Tibial artery (tissue), 4 donors: ENCODE results near the gene RABGGTA.

Experiments used
- DNase-seq, 2 donors: peaks; one replicate each; pipeline ENCODE4 v3.0.0-alpha.2; 2019
- H3K27ac ChIP-seq, 2 donors: fragments of 200-600 bp; sonication (generic) in 1 of 2; 1 replicate in 1 of 2; 2 replicates in 1 of 2; pipeline ENCODE4 v1.5.1; 2018 to 2019; ENCODE audit warnings: mild to moderate bottlenecking in 1 of 2
- H3K27me3 ChIP-seq, 2 donors: fragments of 200-600 bp; sonication (generic) in 1 of 2; one replicate each; pipeline versions ENCODE4 v1.5.1 to v1.6.0; 2016 to 2019
- H3K36me3 ChIP-seq, 3 donors: fragments of 200-600 bp; sonication (generic) in 2 of 3; one replicate each; pipeline ENCODE4 v1.5.1; 2016 to 2019; ENCODE audit warnings: mild to moderate bottlenecking in 2 of 3
- H3K4me1 ChIP-seq, 4 donors: fragments of 200-600 bp; sonication (generic) in 2 of 4; 1 replicate in 3 of 4; 2 replicates in 1 of 4; pipeline ENCODE4 v1.5.1; 2016 to 2019
- H3K4me3 ChIP-seq, 2 donors: fragments of 200-600 bp; sonication (generic) in 1 of 2; 1 replicate in 1 of 2; 2 replicates in 1 of 2; pipeline ENCODE4 v1.5.1; 2018 to 2019; ENCODE audit warnings: mild to moderate bottlenecking in 2 of 2
- H3K9me3 ChIP-seq, 3 donors: fragments of 200-600 bp; sonication (generic) in 1 of 3; one replicate each; pipeline ENCODE4 v1.5.1; 2016 to 2019
- CTCF ChIP-seq, 2 experiments: fragments of 200-600 bp in 1 of 2; fragments of 450-650 bp in 1 of 2; IDR thresholded peaks; one replicate each; pipeline ENCODE4 v1.5.1; 2017 to 2019; ENCODE audit warnings: antibody characterized with exemption in 2 of 2, mild to moderate bottlenecking in 1 of 2, moderate library complexity in 1 of 2
- intact Hi-C: fragments of 100-400 bp; cut with DNase I; formaldehyde crosslinking; loops from one replicate; pipeline ENCODE4 v1.15.0; 2023; ENCODE audit warnings: low total_unique reads

RABGGTA gene

GRCh38 chr14:24310646-24311604 lies 39.5 kb upstream of the RABGGTA start, which contains the start of gene LTB4R:
Gene LTB4R (plus strand): TSS chr14:24311502. CDS start chr14:24315652, 4,150 bp downstream.
- intact Hi-C loops, result no loop called here
- peak within 1 kb of the TSS; percentile 56 for H3K4me3 ChIP-seq
- H3K9me3 ChIP-seq, result no peaks in the 10 kb centered on the region
- H3K27me3 ChIP-seq, result peaks cover 0 to 11% of the 10 kb centered on the region in 2 donors
- H3K36me3 ChIP-seq, result peaks cover 5 to 20% (median 14%) of the 10 kb centered on the region in 3 donors
- peak; percentile 44 to 48 for TF ChIP-seq CTCF (IDR thresholded peaks at IDR 0.05)
- H3K4me1 ChIP-seq, result peaks cover 0 to 30% (median 17%) of the 10 kb centered on the region in 4 donors
- peak within 1 kb of the TSS; percentile 69 to 79 for H3K27ac ChIP-seq
- peak; percentile 52 to 86 for DNase-seq

- Histone ChIP-seq H3K4me1 (peaks cover 0 to 29% (median 16%) of the 10 kb centered on the region in 4 donors), H3K27me3 (peaks cover 0 to 5% of the 10 kb centered on the region in 2 donors), H3K27ac (peak overlapping the region; percentile 69 to 79), H3K4me3 (peak overlapping the region; percentile 56), H3K9me3 (no peaks in the 10 kb centered on the region), H3K36me3 (peaks cover 12 to 26% (median 21%) of the 10 kb centered on the region in 3 donors)
- intact Hi-C loops, result no loop called here
- no peak for TF ChIP-seq CTCF (IDR thresholded peaks at IDR 0.05)
- no peak for DNase-seq
Observed at GRCh38 chr14:24310265-24310645, 38.9 kb upstream of the RABGGTA start.

GRCh38 chr14:24309538-24310264 lies 38.3 kb upstream of the RABGGTA start, which contains the start of gene LTB4R2:
Gene LTB4R2 (plus strand): TSS chr14:24310140. CDS start chr14:24310665, 525 bp downstream.
- Histone ChIP-seq H3K27me3 (peaks cover 0 to under 1% of the 10 kb centered on the region in 2 donors), H3K4me3 (peak within 1 kb of the TSS; percentile 56), H3K9me3 (no peaks in the 10 kb centered on the region), H3K36me3 (peaks cover 18 to 32% (median 26%) of the 10 kb centered on the region in 3 donors), H3K27ac (peak within 1 kb of the TSS; percentile 69 to 79), H3K4me1 (peaks cover 0 to 29% (median 16%) of the 10 kb centered on the region in 4 donors)
- intact Hi-C loops, result no loop called here
- DNase-seq, result no peak
- TF ChIP-seq CTCF (IDR thresholded peaks at IDR 0.05), result no peak

DNA sequence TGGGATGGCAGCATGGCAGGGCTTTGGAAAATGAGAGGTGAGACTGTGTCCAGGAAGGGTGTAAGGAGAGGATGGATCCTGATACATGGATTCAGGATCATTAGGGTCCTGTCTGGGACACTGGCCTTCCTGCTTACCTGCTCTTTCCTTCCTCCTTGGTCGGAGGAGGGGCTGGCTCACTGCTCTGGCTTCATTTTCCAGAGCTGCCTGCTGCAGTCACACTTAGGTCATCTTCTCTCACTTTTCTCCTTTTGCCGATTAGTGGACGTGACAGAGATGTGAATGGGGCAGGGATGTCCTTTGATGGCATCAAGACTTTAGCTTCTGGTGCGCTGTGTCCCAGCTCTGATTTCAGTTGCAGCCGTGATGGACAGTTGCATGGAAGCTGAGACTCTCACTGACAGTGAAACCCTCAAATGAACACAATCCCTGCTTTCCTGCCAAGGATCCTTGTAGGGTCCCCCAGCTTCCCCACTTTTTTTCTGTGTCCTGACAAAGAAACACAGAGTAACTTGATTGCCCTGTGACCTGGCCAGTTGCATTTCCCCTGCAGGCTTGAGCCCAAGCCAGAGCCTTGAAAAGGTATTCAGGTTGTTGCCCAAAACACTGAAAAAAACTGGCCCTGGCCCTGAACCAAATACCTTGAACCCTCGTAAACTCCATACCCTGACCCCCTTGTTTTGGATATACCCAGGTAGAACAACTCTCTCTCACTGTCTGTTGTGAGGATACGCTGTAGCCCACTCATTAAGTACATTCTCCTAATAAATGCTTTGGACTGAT lies 37.1 kb upstream of the RABGGTA start:
- peaks cover 0 to 29% (median 16%) of the 10 kb centered on the region in 4 donors for H3K4me1 ChIP-seq
- intact Hi-C loops, result no loop called here
- no peaks in the 10 kb centered on the region for H3K27me3 ChIP-seq
- DNase-seq, result no peak
- no peak overlapping the region for H3K4me3 ChIP-seq
- no peak for TF ChIP-seq CTCF (IDR thresholded peaks at IDR 0.05)
- no peak overlapping the region for H3K27ac ChIP-seq
- peaks cover 29 to 44% (median 38%) of the 10 kb centered on the region in 3 donors for H3K36me3 ChIP-seq
- no peaks in the 10 kb centered on the region for H3K9me3 ChIP-seq
